ENCODE measurements around the gene HLA-E. TPM values are rescaled to one million over a fixed set of nuclear protein-coding genes. Genes with fewer than 3 reads are reported as not detected.
A peak's percentile ranks its signal among the peaks of the same experiment; 100 is the strongest.

The HLA-E gene
- total and polyA plus RNA-seq, 10 of the 15 experiments (the other 5 are each of a cell fraction or from before 2014, with no cell fraction given) = 35.1 to 483 (median 267) TPM

- H3K4me3 ChIP-seq = no peak overlapping the region
- peaks cover 22 to 40% of the 10 kb centered on the region in 2 experiments for H3K27me3 ChIP-seq (replicated peaks in 1 of 2; ENCODE audit: control insufficient read depth in 2 of 2, insufficient read depth in 2 of 2, low read length in 1 of 2)
- peak; percentile 75 for FAIRE-seq
- H3K36me3 ChIP-seq (ENCODE audit: control insufficient read depth in 2 of 2, insufficient read depth in 2 of 2, low read length in 1 of 2) = no peaks in the 10 kb centered on the region
- no peak overlapping the region for H2AFZ ChIP-seq (ENCODE audit: control insufficient read depth, low read depth, low read length)
- SMC1A ChIA-PET (ENCODE audit: uncharacterized antibody, unreplicated experiment) = no interaction called here
- H3K79me2 ChIP-seq (ENCODE audit: control insufficient read depth, insufficient read depth, low read length) = no peaks in the 10 kb centered on the region
- RAD21 ChIA-PET (ENCODE audit: unreplicated experiment) = interaction anchor here (0.8 to 2.1 kb wide), 2 partner anchors 10 to 19 kb away, joined by 3 to 5 read pairs; no protein-coding TSS in a partner anchor
- no peak overlapping the region for H3K9ac ChIP-seq (ENCODE audit: control insufficient read depth, insufficient read depth, low read length)
- no peak for DNase-seq (ENCODE audit: low read depth, low spot score)
- peaks cover 5% of the 10 kb centered on the region; the same call in 1 of the 2 replicates for H3K4me1 ChIP-seq (ENCODE audit: control insufficient read depth, insufficient read depth, low read length)
- no peaks in the 10 kb centered on the region; the same call in 1 of the 3 replicates for H3K9me3 ChIP-seq (replicated peaks; ENCODE audit: control insufficient read depth, insufficient read depth, low read length)
- POLR2A ChIA-PET = no interaction called here
- CTCF ChIA-PET = interaction anchor here (1.2 to 2.0 kb wide), 3 partner anchors 10 to 134 kb away, joined by 5 to 7 read pairs (median 5); no protein-coding TSS in a partner anchor
- no peak overlapping the region for H3K4me2 ChIP-seq (ENCODE audit: control insufficient read depth, insufficient read depth)
- no peak overlapping the region for H3K27ac ChIP-seq (ENCODE audit: control insufficient read depth, insufficient read depth)
- in situ Hi-C loops (cut with MboI) (loop anchor here (10.0 kb wide), 1 partner anchor 632 kb away; no protein-coding TSS in a partner anchor), intact Hi-C loops (cut with micrococcal nuclease; ENCODE audit: unreplicated experiment) (no loop called here)
- ATAC-seq = no peak; the same call in 2 of the 3 replicates
- no TSS peak for BruUV-seq (replicated peaks)
- no peaks in the 10 kb centered on the region for H4K20me1 ChIP-seq (ENCODE audit: control insufficient read depth, insufficient read depth)
- TF ChIP-seq ZNF274 (IDR thresholded peaks at IDR 0.05; ENCODE audit: insufficient read depth, insufficient read length) (no peak), HCFC1 (IDR thresholded peaks at IDR 0.05; ENCODE audit: low read length) (no peak), ASH2L (IDR thresholded peaks at IDR 0.05; ENCODE audit: borderline replicate concordance, low read depth) (no peak), ZNF622 (IDR thresholded peaks at IDR 0.05) (no peak), POLR2A (IDR thresholded peaks at IDR 0.05; ENCODE audit: low read depth, low read length) (no peak), SMARCA5 (IDR thresholded peaks at IDR 0.05) (no peak)
- 26% methylated on average over 9 of the region's 9 CpGs for WGBS (ENCODE audit: insufficient coverage, insufficient replicate concordance, low lambda C conversion rate, missing lambda C conversion rate)
Measured at GRCh38 chr6:30463242-30463641, 26.1 kb upstream of the HLA-E start.

All from GM12878 (cell line).